Lung (tissue), 12 donors: ENCODE data around the gene HAND1. TPM values are rescaled to one million over a fixed set of nuclear protein-coding genes. Genes with fewer than 3 reads are reported as not detected.

Experiments
- ATAC-seq: fragments of 200-7000 bp; cut with Tn5 transposase; one replicate; pipeline ENCODE4 v1.9.1; 2020; ENCODE audit warnings: moderate number of reproducible peaks; ENCODE audit not compliant: insufficient read depth, low FRiP score
- DNase-seq, 3 donors: peaks; one replicate each; pipeline ENCODE4 v3.0.0-alpha.2; 2013 to 2017
- H3K27ac ChIP-seq, 2 donors: one replicate each; pipeline ENCODE4 v1.5.1; 2013; ENCODE audit warnings: mild to moderate bottlenecking in 2 of 2, moderate library complexity in 2 of 2, control low read depth in 1 of 2, inconsistent platforms in 1 of 2, low read depth in 1 of 2, low read length in 1 of 2
- H3K27me3 ChIP-seq, 3 donors: one replicate each; pipeline ENCODE4 v1.5.1; 2013; ENCODE audit warnings: low read length in 2 of 3; ENCODE audit not compliant: control insufficient read depth in 3 of 3, insufficient read depth in 3 of 3
- H3K36me3 ChIP-seq, 4 donors: one replicate each; pipeline ENCODE4 v1.5.1; 2013; ENCODE audit warnings: low read length in 4 of 4, mild to moderate bottlenecking in 1 of 4, moderate library complexity in 1 of 4; ENCODE audit not compliant: control insufficient read depth in 4 of 4, insufficient read depth in 4 of 4
- H3K4me1 ChIP-seq, 5 donors: one replicate each; pipeline ENCODE4 v1.5.1; 2013; ENCODE audit warnings: low read length in 5 of 5, mild to moderate bottlenecking in 2 of 5, moderate library complexity in 1 of 5; ENCODE audit not compliant: control insufficient read depth in 5 of 5, insufficient read depth in 5 of 5
- H3K4me3 ChIP-seq: one replicate; pipeline ENCODE4 v1.5.1; 2013; ENCODE audit warnings: mild to moderate bottlenecking, control low read depth, moderate library complexity
- H3K9ac ChIP-seq, 2 donors: one replicate each; pipeline ENCODE4 v1.5.1; 2013; ENCODE audit warnings: low read length in 2 of 2, control low read depth in 1 of 2; ENCODE audit not compliant: insufficient read depth in 1 of 2
- H3K9me3 ChIP-seq, 4 donors: one replicate each; pipeline ENCODE4 v1.5.1; 2013; ENCODE audit warnings: low read length in 3 of 4, mild to moderate bottlenecking in 1 of 4, moderate library complexity in 1 of 4; ENCODE audit not compliant: control insufficient read depth in 4 of 4, insufficient read depth in 3 of 4
- WGBS, 2 donors: extraction: QIAGEN DNeasy Blood & Tissue Kit; methylation state at CpG; one replicate each; pipeline ENCODE4 v1.1.7; 2013; 5-methylcytosine and 5-hydroxymethylcytosine counted together
- polyA plus RNA-seq, 2 donors: library from polyadenylated mRNA; stranded (reverse); fragments of 200-250 nt; gene quantifications; one replicate each; pipeline ENCODE4 v1.2.1, GENCODE V29; 2013
- total RNA-seq, 2 donors: library from RNA; depleted of rRNA in 1 of 2; stranded (reverse); fragments of >200 nt in 1 of 2; gene quantifications; one replicate each; pipeline ENCODE4 v1.2.1, GENCODE V29; 2014 to 2021
- TF ChIP-seq, protein P1 (sequence below): IDR thresholded peaks from 2 replicates; pipeline ENCODE4 v1.5.1; 2012; ENCODE audit warnings: mild to moderate bottlenecking; ENCODE audit errors: control extremely low read depth, extremely low read depth
- donor health status: control.
- donor health status: control.
- donor health status: Bipolar disorder and iron deficiency.
- donor health status: healthy.
- donor health status: DM: yes; HTN: yes; CAD: no.

The HAND1 gene
- total and polyA plus RNA-seq, 4 donors = 0.02 to 0.21 (median 0.12) TPM; not detected in 1

DNA sequence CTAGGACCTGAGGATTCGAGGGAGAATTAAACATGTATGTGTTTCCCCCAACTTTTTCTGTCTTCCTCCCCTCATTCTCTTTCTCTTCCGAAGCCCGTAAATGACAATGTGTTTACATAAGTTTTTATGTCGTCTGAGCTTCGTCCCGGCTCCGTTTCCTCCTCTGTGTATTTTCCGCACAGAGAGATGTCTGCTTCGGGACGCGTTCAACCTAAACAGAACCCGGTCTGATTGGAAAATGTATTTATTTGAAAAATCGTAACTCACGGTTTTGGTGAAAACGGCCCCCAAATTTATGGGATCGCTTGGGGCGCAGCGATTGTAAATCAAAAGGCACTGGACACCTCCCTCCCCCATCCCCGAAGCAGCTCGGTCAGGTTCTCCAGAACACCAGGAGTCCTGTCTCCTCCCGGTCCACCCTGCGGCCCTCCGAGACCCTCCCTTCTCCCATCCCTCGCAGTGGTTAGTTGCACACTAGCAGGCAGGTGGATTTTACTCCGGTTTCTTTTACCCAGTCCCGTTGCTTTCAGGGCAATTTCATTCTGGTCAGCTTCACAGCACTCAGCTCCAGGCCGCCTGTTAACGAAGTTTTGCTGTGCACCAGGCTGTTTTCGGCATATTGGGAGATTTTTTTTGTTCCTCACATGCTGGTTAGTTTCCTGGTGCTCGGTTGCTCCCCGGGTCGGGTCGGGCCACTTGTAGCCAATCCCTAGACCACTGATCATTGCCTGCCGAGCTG lies 5.8 kb upstream of the HAND1 start:
- DNase-seq (no peak), ATAC-seq (no peak)
- TF ChIP-seq, protein P1, sequence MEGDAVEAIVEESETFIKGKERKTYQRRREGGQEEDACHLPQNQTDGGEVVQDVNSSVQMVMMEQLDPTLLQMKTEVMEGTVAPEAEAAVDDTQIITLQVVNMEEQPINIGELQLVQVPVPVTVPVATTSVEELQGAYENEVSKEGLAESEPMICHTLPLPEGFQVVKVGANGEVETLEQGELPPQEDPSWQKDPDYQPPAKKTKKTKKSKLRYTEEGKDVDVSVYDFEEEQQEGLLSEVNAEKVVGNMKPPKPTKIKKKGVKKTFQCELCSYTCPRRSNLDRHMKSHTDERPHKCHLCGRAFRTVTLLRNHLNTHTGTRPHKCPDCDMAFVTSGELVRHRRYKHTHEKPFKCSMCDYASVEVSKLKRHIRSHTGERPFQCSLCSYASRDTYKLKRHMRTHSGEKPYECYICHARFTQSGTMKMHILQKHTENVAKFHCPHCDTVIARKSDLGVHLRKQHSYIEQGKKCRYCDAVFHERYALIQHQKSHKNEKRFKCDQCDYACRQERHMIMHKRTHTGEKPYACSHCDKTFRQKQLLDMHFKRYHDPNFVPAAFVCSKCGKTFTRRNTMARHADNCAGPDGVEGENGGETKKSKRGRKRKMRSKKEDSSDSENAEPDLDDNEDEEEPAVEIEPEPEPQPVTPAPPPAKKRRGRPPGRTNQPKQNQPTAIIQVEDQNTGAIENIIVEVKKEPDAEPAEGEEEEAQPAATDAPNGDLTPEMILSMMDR = no peak
- WGBS, 2 donors = 6 to 9% methylated on average over 34 of the region's 34 CpGs
- Histone ChIP-seq H3K36me3 (no peaks in the 10 kb centered on the region), H3K27ac (no peak overlapping the region), H3K9me3 (peaks cover 0 to 6% (median 0%) of the 10 kb centered on the region in 4 donors), H3K9ac (no peak overlapping the region), H3K4me1 (peaks cover 0 to 18% (median 2%) of the 10 kb centered on the region in 5 donors), H3K4me3 (no peak overlapping the region), H3K27me3 (peaks cover 6 to 97% (median 94%) of the 10 kb centered on the region in 3 donors)

DNA sequence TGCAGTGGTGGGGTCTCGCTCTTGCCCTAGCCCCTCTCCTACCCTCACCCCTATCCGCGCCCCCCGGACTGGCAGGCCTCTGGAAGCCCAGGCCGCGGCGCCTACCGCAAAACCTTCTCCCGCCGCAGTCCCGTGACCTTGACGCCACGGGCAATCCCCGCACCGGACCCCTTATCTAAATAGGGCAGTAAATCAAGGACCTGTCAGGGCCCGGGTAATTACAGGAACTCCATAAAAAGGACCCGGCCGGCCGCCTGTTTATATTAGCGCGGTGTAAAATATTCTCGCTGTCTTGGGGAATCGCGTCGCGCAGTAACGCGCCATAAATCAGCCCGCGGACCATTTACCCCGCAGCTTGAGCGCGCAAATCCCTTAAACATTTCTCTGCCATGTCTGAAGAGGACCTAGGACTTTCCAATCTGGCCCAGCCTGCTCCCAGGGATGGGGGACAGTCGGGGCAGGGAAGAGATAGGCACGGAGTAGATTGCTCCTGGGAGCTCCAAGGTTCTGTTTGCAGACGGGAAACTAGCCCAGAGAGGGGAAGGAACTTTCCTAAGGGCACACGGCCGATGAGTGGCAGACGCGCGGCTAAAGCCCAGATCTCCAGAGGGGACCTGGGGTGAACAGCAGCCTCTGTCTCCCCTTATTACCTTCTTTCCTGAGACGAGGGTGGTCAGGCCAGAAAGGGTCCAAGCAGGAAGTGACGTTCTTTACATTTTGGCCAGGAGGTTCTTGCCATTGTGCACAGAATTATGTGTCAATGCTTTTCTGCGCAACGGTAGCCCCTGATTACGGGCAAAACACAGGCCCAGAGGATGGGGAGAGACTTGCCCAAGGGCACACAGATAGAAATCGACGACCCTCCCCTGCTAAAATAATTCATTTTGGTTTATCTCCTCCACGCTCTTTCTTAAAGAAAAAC lies 4.8 kb upstream of the HAND1 start:
- Histone ChIP-seq H3K4me1 (peaks cover 0 to 23% (median 2%) of the 10 kb centered on the region in 5 donors), H3K9ac (no peak overlapping the region), H3K27me3 (peaks cover 8 to 97% (median 95%) of the 10 kb centered on the region in 3 donors), H3K36me3 (no peaks in the 10 kb centered on the region), H3K9me3 (peaks cover 0 to 6% (median 0%) of the 10 kb centered on the region in 4 donors), H3K27ac (no peak overlapping the region), H3K4me3 (no peak overlapping the region)
- ATAC-seq (no peak), DNase-seq (no peak)
- TF ChIP-seq, protein P1 = no peak
- 5 to 8% methylated on average over 49 of the region's 49 CpGs for WGBS, 2 donors

DNA sequence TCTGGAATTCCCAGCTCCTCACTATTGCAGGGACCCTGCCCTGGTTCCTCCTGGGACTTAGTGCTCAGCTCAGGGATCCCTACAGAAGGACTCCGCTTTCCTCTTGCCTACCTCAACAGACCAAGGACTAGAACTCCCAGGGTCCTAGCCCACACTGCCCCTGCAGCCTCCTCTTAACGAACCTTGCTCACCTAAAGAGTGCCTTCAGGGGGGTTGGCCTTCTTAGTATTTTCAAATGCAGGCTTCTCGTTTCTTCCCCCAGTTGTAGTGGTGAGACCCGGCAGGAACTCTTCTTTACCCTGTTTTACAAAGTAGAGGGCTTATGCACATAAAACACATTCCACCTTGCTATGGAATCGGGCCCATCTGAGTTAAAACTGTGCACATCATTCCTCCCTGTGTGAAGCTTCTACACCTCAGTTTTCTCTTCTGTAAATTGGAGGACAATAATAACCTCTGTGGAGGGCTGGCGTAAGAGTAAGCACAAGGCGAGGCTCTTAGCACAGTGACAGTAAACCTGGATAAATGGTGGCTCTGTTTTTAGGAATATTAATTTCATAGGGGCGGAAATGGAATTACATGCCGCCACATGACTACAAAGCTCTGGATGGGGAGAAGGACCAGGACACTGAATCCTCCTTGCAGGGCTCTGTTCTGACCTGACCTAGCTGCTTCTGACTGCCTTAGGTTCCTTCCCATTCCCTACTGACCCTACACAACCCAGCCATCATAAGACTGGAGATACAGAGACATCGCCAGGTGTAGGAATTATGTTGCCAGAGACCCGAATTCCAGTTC lies 3.8 kb upstream of the HAND1 start:
- Histone ChIP-seq H3K27ac (no peak overlapping the region), H3K9me3 (peaks cover 0 to 11% (median 0%) of the 10 kb centered on the region in 4 donors), H3K4me3 (no peak overlapping the region), H3K27me3 (peaks cover 8 to 96% (median 95%) of the 10 kb centered on the region in 3 donors), H3K36me3 (no peaks in the 10 kb centered on the region), H3K4me1 (peaks cover 0 to 33% (median 2%) of the 10 kb centered on the region in 5 donors), H3K9ac (no peak overlapping the region)
- ATAC-seq (no peak), DNase-seq (no peak)
- TF ChIP-seq, protein P1 = no peak
- 12 to 13% methylated on average over 11 of the region's 11 CpGs for WGBS, 2 donors
